Fibroblast of skin of left quadriceps (primary cell): ENCODE measurements around the gene PLA2G7.
A peak's percentile ranks its signal among the peaks of the same experiment; 100 is the strongest.
"Not testable (repeated sequence)": the region's sequence is repeated elsewhere in the genome, so short reads cannot be mapped to it uniquely, and the experiment has no call there.

Source experiments
- DNase-seq, 2 experiments: peaks; one replicate each; pipeline ENCODE4 v3.0.0-alpha.2; 2013; ENCODE audit warnings: low read depth in 2 of 2

The PLA2G7 gene

GRCh38 chr6:46734867-46735719 is at the start of gene PLA2G7:
PLA2G7 (minus strand) TSS chr6:46735375; CDS start chr6:46722891, 12,484 bp downstream.
- no peak for DNase-seq

GRCh38 chr6:46784535-46784934 is 49.4 kb upstream of the PLA2G7 start:
- DNase-seq, result no peak

GRCh38 chr6:46781478-46782378 is 46.6 kb upstream of the PLA2G7 start:
- peak; percentile 6 to 8 for DNase-seq

DNA sequence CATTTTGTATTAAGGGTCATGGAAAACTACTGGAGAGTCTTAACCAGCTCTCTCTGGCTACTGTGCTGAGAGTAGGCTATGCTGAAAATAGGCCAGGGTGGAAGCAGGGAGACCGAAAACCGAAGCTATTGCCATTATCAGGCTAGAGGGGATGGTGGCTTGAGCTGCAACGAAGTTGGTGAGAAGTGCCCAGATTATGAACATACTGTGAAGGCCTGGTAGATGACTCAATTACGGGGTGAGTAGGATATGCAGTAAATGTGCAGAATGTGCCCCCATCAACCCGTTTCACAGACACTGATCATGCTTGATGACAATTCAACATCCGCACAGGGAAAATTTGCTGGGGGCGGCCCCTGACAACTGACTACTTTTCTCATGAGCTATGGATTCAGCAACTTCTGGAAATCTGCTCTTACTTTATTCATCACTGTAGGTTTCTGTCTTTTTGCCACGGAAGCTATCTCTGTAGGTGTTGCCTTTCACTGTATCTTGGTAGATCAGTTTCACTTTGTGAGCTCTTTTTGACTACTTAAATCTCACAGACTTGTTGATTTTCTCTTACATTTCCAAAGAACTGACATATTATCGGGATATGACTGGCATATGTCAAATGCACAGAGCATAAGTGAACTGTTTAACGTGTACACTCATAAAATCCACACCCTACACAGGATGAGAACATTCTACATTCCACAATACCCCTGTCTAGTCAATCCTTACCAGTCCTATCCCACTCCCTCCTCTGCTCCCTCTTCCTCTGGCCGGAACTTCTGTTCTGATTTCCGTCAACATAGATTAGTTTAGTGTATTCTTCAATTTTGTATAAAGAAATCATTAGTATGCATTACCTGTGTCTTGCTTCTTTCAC is 42.5 kb upstream of the PLA2G7 start:
- DNase-seq, result no peak

DNA sequence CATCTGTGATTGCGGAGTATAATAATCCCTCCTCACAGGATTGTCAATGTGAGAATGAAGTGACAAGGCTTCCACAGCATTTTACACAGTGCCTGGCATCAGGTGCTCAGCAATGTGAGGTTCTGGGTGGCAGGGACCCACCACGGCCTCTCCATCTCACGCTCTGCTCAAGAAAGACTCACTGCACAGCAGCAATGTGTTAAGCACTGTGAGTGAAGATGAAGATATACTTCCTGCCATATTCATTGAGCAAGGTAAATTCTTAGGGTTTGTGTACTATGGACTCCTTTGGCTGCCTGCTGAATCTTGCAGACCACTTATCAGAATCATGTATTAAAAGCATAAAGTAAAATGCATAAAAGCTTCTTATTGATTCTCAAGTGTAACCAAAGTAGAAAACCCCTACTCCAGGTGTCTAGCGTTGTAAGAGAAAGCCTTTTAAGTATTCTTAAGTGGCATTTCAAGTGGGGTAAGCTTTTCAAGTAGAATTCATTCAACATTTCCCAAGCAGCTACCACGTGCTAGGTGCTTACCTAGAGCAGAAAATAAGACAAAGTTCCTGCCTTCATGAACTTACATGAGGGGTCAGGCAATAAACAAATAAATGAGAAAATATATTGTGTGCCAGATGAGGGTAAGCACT is 41.0 kb upstream of the PLA2G7 start:
- no peak for DNase-seq

DNA sequence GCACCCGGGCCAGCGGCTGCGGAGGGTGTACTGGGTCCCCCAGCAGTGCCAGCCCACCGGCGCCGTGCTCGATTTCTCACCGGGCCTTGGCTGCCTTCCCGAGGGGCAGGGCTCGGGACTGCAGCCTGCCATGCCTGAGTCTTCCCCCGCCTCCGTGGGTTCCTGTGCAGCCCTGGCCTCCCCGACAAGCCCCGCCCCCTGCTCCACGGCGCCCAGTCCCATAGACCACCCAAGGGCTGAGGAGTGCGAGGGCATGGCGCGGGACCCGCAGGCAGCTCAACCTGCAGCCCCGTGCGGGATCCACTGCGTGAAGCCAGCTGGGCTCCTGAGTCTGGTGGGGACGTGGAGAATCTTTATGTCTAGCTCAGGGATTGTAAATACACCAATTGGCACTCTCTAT is 39.6 kb upstream of the PLA2G7 start:
- DNase-seq, result not testable (repeated sequence)

GRCh38 chr6:46773201-46773855 is 38.2 kb upstream of the PLA2G7 start:
- no peak for DNase-seq

GRCh38 chr6:46772762-46773161 is 37.6 kb upstream of the PLA2G7 start:
- DNase-seq, result no peak

DNA sequence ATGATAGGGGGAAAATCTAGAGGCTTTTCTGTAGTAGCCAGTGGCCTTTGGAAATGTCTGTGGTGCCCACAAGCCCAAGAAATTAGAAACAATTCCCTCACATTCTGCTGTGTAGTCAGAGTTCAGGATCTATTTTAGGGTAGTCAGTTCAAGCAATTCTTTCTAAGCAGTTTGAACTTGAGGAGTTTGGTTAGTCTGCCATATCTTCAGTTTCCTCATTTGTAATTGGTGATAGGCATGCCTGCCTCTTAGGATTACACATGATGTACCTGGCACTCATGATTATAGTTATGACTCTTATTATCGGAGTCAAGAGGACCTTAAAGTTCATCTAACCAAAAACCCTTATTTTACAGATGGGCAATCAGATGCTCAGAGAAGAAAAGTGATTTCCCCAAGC is 36.8 kb upstream of the PLA2G7 start:
- DNase-seq, result no peak

GRCh38 chr6:46764961-46765360 is 29.8 kb upstream of the PLA2G7 start:
- DNase-seq, result no peak

DNA sequence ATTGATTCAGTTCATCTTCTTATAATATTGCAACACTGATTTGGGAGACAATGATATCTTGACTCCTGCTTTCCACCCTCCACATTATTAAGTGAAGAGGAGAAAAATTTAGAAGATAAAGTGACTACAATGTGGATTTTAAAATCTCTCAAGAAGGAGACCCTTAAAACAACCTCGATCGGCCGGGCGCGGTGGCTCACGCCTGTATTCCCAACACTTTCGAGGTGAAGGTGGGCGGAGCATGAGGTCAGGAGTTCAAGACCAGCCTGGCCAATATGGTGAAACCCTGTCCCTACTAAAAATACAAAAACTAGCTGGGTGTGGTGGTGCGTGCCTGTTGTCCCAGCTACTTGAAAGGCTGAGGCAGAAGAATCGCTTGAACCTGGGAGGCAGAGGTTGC is 29.1 kb upstream of the PLA2G7 start:
- not testable (repeated sequence) for DNase-seq

DNA sequence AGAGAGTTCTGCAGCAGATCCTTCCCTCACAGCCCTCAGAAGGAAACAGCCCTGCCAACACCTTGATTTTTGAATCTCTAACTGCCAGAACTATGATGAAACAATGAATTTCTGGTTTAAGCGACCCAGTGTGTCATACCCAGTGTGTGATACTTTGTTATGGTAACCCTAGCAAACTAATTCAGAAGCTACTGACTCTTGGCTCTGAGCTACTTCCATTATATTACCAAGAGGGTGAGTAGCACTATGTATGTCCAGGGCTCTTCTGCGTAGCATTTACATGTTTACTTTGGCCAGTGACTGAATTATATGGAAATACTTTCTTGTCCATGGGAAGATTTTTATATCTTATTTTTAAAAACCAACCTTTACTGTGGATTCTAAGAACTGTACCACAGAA is 28.3 kb upstream of the PLA2G7 start:
- no peak for DNase-seq

DNA sequence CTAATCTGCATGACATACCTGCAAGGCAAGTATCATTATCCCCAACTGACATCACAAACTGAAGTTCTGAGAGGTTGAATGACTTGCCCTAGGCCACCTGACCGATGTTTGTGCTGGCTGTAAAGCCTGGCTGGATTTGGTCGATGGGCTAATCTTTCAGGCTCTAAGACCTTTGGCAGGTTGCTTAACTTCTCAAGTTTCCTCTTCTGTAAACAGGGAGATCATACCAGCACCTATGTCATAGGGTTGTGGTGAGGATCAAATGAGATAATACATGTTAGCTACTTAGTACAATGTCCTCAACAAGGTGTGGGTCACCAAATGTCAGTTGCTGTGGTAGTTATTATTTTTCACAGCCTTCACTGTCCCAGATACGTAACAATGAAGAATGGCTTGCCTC is 25.8 kb upstream of the PLA2G7 start:
- DNase-seq, result no peak

DNA sequence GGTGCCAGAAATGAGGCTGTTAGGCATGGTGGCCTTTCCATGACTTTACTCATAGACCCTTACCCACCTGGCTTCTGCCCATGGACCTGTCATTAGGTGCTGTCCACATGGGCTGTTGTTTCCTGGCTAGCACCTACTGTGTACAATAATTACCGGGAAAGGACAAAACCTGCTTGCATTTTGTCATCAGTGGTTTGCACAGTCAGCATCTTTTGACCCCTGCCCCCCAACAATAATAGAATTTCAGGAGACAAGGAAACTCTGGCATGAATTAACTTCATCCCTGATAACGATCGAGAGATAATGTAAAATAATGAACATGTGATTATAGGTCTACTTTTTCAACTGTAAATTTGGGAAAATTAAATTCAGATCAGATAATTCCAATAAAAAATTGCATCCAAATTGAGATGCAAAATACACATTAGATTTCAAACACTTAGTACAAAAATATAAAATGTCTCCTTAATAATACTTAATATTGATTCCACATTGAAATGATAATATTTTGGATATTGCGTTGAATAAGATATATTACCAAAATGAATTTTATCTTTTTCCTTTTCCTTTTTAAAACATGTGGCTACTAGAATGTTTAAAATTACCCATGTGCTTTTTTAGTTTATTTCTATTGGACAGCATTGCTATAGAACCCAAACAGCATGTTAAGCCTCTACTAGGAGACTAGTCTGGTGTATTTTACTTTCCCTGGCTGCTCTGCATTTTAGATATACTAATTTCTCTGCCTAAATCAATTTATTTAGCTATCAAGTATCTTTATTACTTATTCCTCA is 24.0 kb upstream of the PLA2G7 start:
- DNase-seq, result no peak

- DNase-seq, result no peak
These were observed 22.0 kb upstream of the PLA2G7 start for GRCh38 chr6:46757214-46757596.

GRCh38 chr6:46756469-46757213 is 21.5 kb upstream of the PLA2G7 start:
- no peak for DNase-seq

GRCh38 chr6:46755865-46756264 is 20.7 kb upstream of the PLA2G7 start:
- DNase-seq, result no peak

DNA sequence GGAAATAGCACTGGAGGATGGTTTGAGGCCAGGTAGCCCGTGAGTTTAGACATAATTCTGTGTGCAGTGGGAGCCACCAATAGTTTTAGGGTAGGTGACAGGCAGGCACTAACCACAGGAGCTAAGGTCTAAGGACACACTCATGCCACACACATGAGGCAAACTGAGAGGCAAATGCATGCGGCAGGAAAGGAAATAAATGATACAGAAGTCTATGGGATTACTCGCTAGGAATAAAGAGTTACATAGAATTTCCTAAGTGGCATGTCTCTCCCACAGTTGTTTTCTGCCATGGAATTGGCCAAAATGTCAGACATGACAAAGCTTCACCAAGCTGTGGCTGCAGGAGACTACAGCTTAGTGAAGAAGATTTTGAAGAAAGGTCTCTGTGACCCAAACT is 16.5 kb upstream of the PLA2G7 start:
- no peak for DNase-seq

- no peak for DNase-seq
These were observed 14.6 kb upstream of the PLA2G7 start for GRCh38 chr6:46749731-46750130.
